H1 (cell line): ENCODE results near the gene SLC12A8. TPM values are rescaled to one million over a fixed set of nuclear protein-coding genes. Genes with fewer than 3 reads are reported as not detected.
A peak's percentile ranks its signal among the peaks of the same experiment; 100 is the strongest.

Experiments used
- CTCF ChIA-PET: fragments of 300-600 bp; sonication (Branson Sonifier 250); formaldehyde crosslinking; loops from one replicate; lab custom pipeline; 2021; ENCODE audit not compliant: partially characterized antibody; lab: Charles Lee
- POLR2A ChIA-PET: fragments of 300-600 bp; sonication (Branson Sonifier 250); formaldehyde crosslinking; loops from one replicate; lab custom pipeline; 2021; ENCODE audit warnings: inconsistent platforms; ENCODE audit not compliant: partially characterized antibody; lab: Charles Lee
- DNase-seq, 2 experiments: peaks; one replicate each; pipeline versions ENCODE4 v3.0.0 to v3.0.0-alpha.2; 2010 to 2022; ENCODE audit warnings: low spot score in 2 of 2, low read depth in 1 of 2, mixed read lengths in 1 of 2
- FAIRE-seq: peaks from 2 replicates; lab custom pipeline; 2011; peaks lifted over from hg19 to GRCh38; lab: Jason Lieb, UNC
- H2AFZ ChIP-seq: 2 replicates; pipeline ENCODE4 v1.8.1; 2012; ENCODE audit warnings: low read length, inconsistent platforms
- H2AK5ac ChIP-seq: 2 replicates; pipeline ENCODE4 v1.6.1; 2013; ENCODE audit warnings: low read depth, low read length
- H2BK120ac ChIP-seq: replicated peaks from 2 replicates; pipeline ENCODE3; 2013; ENCODE audit warnings: low read depth, low read length, inconsistent platforms
- H2BK12ac ChIP-seq: 2 replicates; pipeline ENCODE4 v1.6.1; 2013; ENCODE audit warnings: low read depth, low read length
- H2BK15ac ChIP-seq: 2 replicates; pipeline ENCODE4 v1.6.1; 2013; ENCODE audit warnings: low read length
- H2BK20ac ChIP-seq: 2 replicates; pipeline ENCODE4 v1.6.1; 2013; ENCODE audit warnings: low read length
- H2BK5ac ChIP-seq: 2 replicates; pipeline ENCODE4 v1.6.1; 2013; ENCODE audit warnings: low read depth, low read length
- H3K14ac ChIP-seq: 2 replicates; pipeline ENCODE4 v1.6.1; 2013; ENCODE audit warnings: inconsistent platforms; ENCODE audit not compliant: insufficient read length
- H3K18ac ChIP-seq: 2 replicates; pipeline ENCODE4 v1.6.1; 2013; ENCODE audit warnings: low read length; ENCODE audit errors: extremely low read depth
- H3K23ac ChIP-seq: 2 replicates; pipeline ENCODE4 v1.6.1; 2013; ENCODE audit warnings: inconsistent platforms; ENCODE audit not compliant: insufficient read length
- H3K23me2 ChIP-seq: 2 replicates; pipeline ENCODE4 v1.6.1; 2013; ENCODE audit warnings: low read depth, low read length
- H3K27ac ChIP-seq: 2 replicates; pipeline ENCODE4 v1.6.1; 2011; ENCODE audit warnings: low read depth, low read length, inconsistent platforms
- H3K27me3 ChIP-seq, 4 experiments: replicated peaks in 1 of 4; 1 replicate in 1 of 4; 2 replicates in 3 of 4; pipeline versions ENCODE4 v1.6.1 to v1.8.1; 2011 to 2013; ENCODE audit warnings: low read length in 3 of 4, mild to moderate bottlenecking in 3 of 4, inconsistent platforms in 2 of 4, mixed read lengths in 2 of 4, moderate library complexity in 1 of 4; ENCODE audit not compliant: control insufficient read depth in 3 of 4, insufficient read depth in 3 of 4; ENCODE audit errors: extremely low read depth in 1 of 4
- H3K36me3 ChIP-seq, 4 experiments: 2 replicates each; pipeline versions ENCODE4 v1.6.1 to v1.8.1; 2011 to 2013; ENCODE audit warnings: mild to moderate bottlenecking in 4 of 4, low read length in 3 of 4, moderate library complexity in 2 of 4, control low read depth in 1 of 4, inconsistent platforms in 1 of 4; ENCODE audit not compliant: insufficient read depth in 4 of 4, control insufficient read depth in 2 of 4
- H3K4ac ChIP-seq: replicated peaks from 2 replicates; pipeline ENCODE3; 2013; ENCODE audit warnings: low read length, low read depth, mixed read lengths, inconsistent platforms; ENCODE audit not compliant: insufficient read length
- H3K4me1 ChIP-seq, 4 experiments: replicated peaks in 1 of 4; 1 replicate in 1 of 4; 2 replicates in 3 of 4; pipeline versions ENCODE4 v1.6.1 to v1.8.1; 2011 to 2013; ENCODE audit warnings: low read length in 3 of 4, inconsistent platforms in 2 of 4, mixed read lengths in 1 of 4; ENCODE audit not compliant: insufficient read depth in 4 of 4, control insufficient read depth in 3 of 4
- H3K4me2 ChIP-seq, 2 experiments: 2 replicates each; pipeline versions ENCODE4 v1.6.1 to v1.8.1; 2011 to 2013; ENCODE audit warnings: low read depth in 2 of 2, low read length in 2 of 2, control low read depth in 1 of 2, inconsistent platforms in 1 of 2, mild to moderate bottlenecking in 1 of 2; ENCODE audit not compliant: insufficient read depth in 1 of 2
- H3K4me3 ChIP-seq, 4 experiments: fragments of 200-600, 300-600 bp in 1 of 4; sonication (generic), shearing (Covaris generic), sonication (Bioruptor Twin) in 1 of 4; 2 replicates each; pipeline versions ENCODE4 v1.5.1 to v1.8.1; 2011 to 2016; ENCODE audit warnings: low read length in 4 of 4, low read depth in 3 of 4, control low read depth in 2 of 4, inconsistent platforms in 2 of 4, mild to moderate bottlenecking in 2 of 4, mixed read lengths in 1 of 4, moderate library complexity in 1 of 4; ENCODE audit not compliant: insufficient read depth in 2 of 4; ENCODE audit errors: extremely low read depth in 1 of 4
- H3K56ac ChIP-seq: replicated peaks from 2 replicates; pipeline ENCODE3; 2013; ENCODE audit warnings: low read depth, mild to moderate bottlenecking, mixed read lengths, low read length, inconsistent platforms; ENCODE audit not compliant: insufficient read length
- H3K79me1 ChIP-seq: 2 replicates; pipeline ENCODE4 v1.6.1; 2013; ENCODE audit warnings: low read depth, low read length, control low read depth
- H3K79me2 ChIP-seq, 2 experiments: 2 replicates each; pipeline versions ENCODE4 v1.6.1 to v1.8.1; 2012 to 2013; ENCODE audit warnings: low read length in 2 of 2, mild to moderate bottlenecking in 2 of 2, inconsistent platforms in 1 of 2; ENCODE audit not compliant: insufficient read depth in 2 of 2, control insufficient read depth in 1 of 2
- H3K9ac ChIP-seq, 4 experiments: replicated peaks in 1 of 4; 1 replicate in 1 of 4; 2 replicates in 3 of 4; pipeline versions ENCODE4 v1.6.1 to v1.8.1; 2011 to 2013; ENCODE audit warnings: low read depth in 3 of 4, low read length in 3 of 4, control low read depth in 2 of 4, mild to moderate bottlenecking in 2 of 4, moderate library complexity in 2 of 4, inconsistent platforms in 1 of 4; ENCODE audit errors: extremely low read depth in 1 of 4
- H3K9me3 ChIP-seq, 2 experiments: 2 replicates each; pipeline versions ENCODE4 v1.6.1 to v1.8.1; 2012 to 2013; ENCODE audit warnings: mild to moderate bottlenecking in 2 of 2, moderate library complexity in 2 of 2, control low read depth in 1 of 2, inconsistent platforms in 1 of 2, low read depth in 1 of 2, low read length in 1 of 2, mixed read lengths in 1 of 2; ENCODE audit not compliant: insufficient read depth in 2 of 2
- H4K20me1 ChIP-seq, 2 experiments: replicated peaks in 1 of 2; 2 replicates each; pipeline versions ENCODE3 to v1.8.1; 2011 to 2013; ENCODE audit warnings: inconsistent platforms in 2 of 2, low read length in 2 of 2, mild to moderate bottlenecking in 1 of 2; ENCODE audit not compliant: insufficient read depth in 2 of 2, control insufficient read depth in 1 of 2
- H4K5ac ChIP-seq: 2 replicates; pipeline ENCODE4 v1.6.1; 2013; ENCODE audit warnings: low read length, low read depth, mixed read lengths, inconsistent platforms; ENCODE audit not compliant: insufficient read length
- H4K8ac ChIP-seq: 2 replicates; pipeline ENCODE4 v1.8.0; 2013; ENCODE audit warnings: mild to moderate bottlenecking, moderate library complexity, low read length, inconsistent platforms; ENCODE audit not compliant: insufficient read depth; ENCODE audit errors: extremely low read depth
- H4K91ac ChIP-seq: replicated peaks from 2 replicates; pipeline ENCODE3; 2013; ENCODE audit warnings: low read length, mixed read lengths, inconsistent platforms; ENCODE audit not compliant: insufficient read length
- ASH2L ChIP-seq: fragments of 200-600, 300-600 bp; sonication (generic); IDR thresholded peaks from one replicate; pipeline ENCODE4 v1.7.1; 2017; ENCODE audit warnings: low read length
- SAP30 ChIP-seq: fragments of 300-600 bp; sonication (generic); IDR thresholded peaks from 2 replicates; pipeline ENCODE4 v1.7.1; 2012; ENCODE audit warnings: low read length, moderate library complexity, mild to moderate bottlenecking, inconsistent platforms; ENCODE audit not compliant: insufficient read depth, insufficient replicate concordance
- SIX5 ChIP-seq: IDR thresholded peaks from 2 replicates; pipeline ENCODE4 v1.6.1; 2011; ENCODE audit warnings: mild to moderate bottlenecking, low read depth, low read length
- SRF ChIP-seq: IDR thresholded peaks from 2 replicates; pipeline ENCODE4 v1.6.1; 2011; ENCODE audit warnings: mild to moderate bottlenecking, low read depth, low read length, moderate library complexity
- TAF7 ChIP-seq: optimal IDR thresholded peaks from 2 replicates; pipeline ENCODE3; 2011; ENCODE audit warnings: low read depth, mild to moderate bottlenecking, inconsistent platforms, low read length, moderate library complexity, borderline replicate concordance
- TEAD4 ChIP-seq: IDR thresholded peaks from 2 replicates; pipeline ENCODE4 v1.6.1; 2012; ENCODE audit warnings: low read depth, low read length, inconsistent platforms, mixed read lengths
- ZNF274 ChIP-seq: IDR thresholded peaks from 2 replicates; pipeline ENCODE4 v1.7.0; 2012; ENCODE audit warnings: low read length, borderline replicate concordance; ENCODE audit errors: extremely low read depth
- WGBS, 2 experiments: shearing (Covaris generic) in 1 of 2; methylation state at CpG; one replicate each; pipeline versions ENCODE4 v1.1.6 to v1.1.7; 2013 to 2015; ENCODE audit warnings: low lambda C conversion rate in 2 of 2, mixed read lengths in 2 of 2, inconsistent platforms in 1 of 2, low coverage in 1 of 2, missing lambda C conversion rate in 1 of 2; ENCODE audit not compliant: insufficient replicate concordance in 2 of 2, insufficient coverage in 1 of 2, insufficient read length in 1 of 2; ENCODE audit errors: extremely low coverage in 1 of 2, missing lambda C conversion rate in 1 of 2; 5-methylcytosine and 5-hydroxymethylcytosine counted together
- polyA plus RNA-seq, 7 experiments: library from polyadenylated mRNA; depleted of rRNA in 3 of 7; stranded (reverse) in 5 of 7; unstranded in 2 of 7; fragments of >200 nt in 5 of 7; fragments of 200-250 nt in 2 of 7; gene quantifications; 1 replicate in 5 of 7; 2 replicates in 1 of 7; 4 replicates in 1 of 7; pipeline versions ENCODE4 v1.2.1 to v1.2.3, GENCODE V29; 2011 to 2013; ENCODE audit warnings: missing spikeins in 2 of 7, mixed read lengths in 2 of 7
- total RNA-seq: library from RNA; stranded (reverse); fragmentation: NEBNext Ultra II Directional; extraction: Animal tissue kit (Norgen Biotek cat#: 25700); gene quantifications from 2 replicates; pipeline ENCODE4 v1.2.1, GENCODE V29; 2021
- TF ChIP-seq, protein P1 (sequence below): IDR thresholded peaks from 2 replicates; pipeline ENCODE4 v1.6.1; 2011; ENCODE audit warnings: low read length, improper control_type of control experiment
- TF ChIP-seq, protein P2 (sequence below), 3 experiments: IDR thresholded peaks; 1 replicate in 2 of 3; 2 replicates in 1 of 3; pipeline versions ENCODE4 v1.5.1 to v1.6.1; 2011; ENCODE audit warnings: low read length in 3 of 3, mild to moderate bottlenecking in 3 of 3, inconsistent platforms in 2 of 3, low read depth in 1 of 3, moderate library complexity in 1 of 3; ENCODE audit not compliant: insufficient read depth in 1 of 3; ENCODE audit errors: control extremely low read depth in 1 of 3

Gene SLC12A8
- total and polyA plus RNA-seq, 2 of the 8 experiments (the other 6 are each of a cell fraction or from before 2014, with no cell fraction given), result 13.7 to 14.4 TPM

DNA sequence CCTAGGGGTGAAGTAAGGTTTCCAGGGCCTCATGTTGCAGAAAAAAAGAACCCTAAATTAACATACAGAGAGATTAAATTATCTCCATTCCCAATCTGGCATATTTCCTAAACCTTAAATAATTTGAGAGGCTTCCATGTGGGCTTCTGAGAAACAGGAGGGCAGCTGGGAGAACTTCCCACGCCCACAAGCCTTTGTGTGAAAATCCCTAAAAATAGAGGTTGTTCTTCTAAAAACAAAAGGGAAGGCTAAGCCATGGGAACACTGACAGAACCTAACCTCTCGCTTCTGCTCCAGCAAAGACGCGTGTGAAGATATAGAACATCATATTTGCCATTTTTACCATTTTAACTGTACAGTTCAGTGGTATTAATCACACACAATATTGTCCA is 812 bp upstream of the SLC12A8 start:
- Histone ChIP-seq H3K36me3 (peaks cover 0 to 2% (median 0%) of the 10 kb centered on the region in 4 experiments; a peak in 1 of 8 replicates), H3K23me2 (peaks cover 11% of the 10 kb centered on the region; the same call in 1 of the 2 replicates), H3K4me3 (peak overlapping the region in 3 of 4 experiments; percentile 20 to 81 (median 65); a peak in 4 of 8 replicates), H3K14ac (no peak overlapping the region), H3K27me3 (peaks cover 0 to 5% (median 3%) of the 10 kb centered on the region in 4 experiments; a peak in 3 of 7 replicates), H2AFZ (peak overlapping the region; percentile 15; the same call in 1 of the 2 replicates), H2BK15ac (0 out of 2 replicates have a peak overlapping the region, but pooled peaks have one; percentile 94), H3K4ac (no peak overlapping the region), H3K27ac (no peak overlapping the region), H2BK5ac (0 out of 2 replicates have a peak overlapping the region, but pooled peaks have one; percentile 69), H3K56ac (no peak overlapping the region), H4K8ac (no peak overlapping the region; the same call in 1 of the 2 replicates), H2BK12ac (no peak overlapping the region; the same call in 1 of the 2 replicates), H4K5ac (no peak overlapping the region), H3K18ac (peak overlapping the region; percentile 68; the same call in 1 of the 2 replicates), H2BK120ac (no peak overlapping the region), H3K23ac (no peak overlapping the region), H3K79me2 (no peaks in the 10 kb centered on the region), H3K9ac (no peak overlapping the region), H3K79me1 (no peaks in the 10 kb centered on the region), H3K4me1 (peaks cover 8 to 21% (median 14%) of the 10 kb centered on the region in 4 experiments), H4K91ac (no peak overlapping the region), H3K9me3 (no peaks in the 10 kb centered on the region), H3K4me2 (peak overlapping the region; percentile 71 to 94; a peak in 3 of 4 replicates), H4K20me1 (no peaks in the 10 kb centered on the region), H2BK20ac (peak overlapping the region; percentile 86; the same call in 1 of the 2 replicates), H2AK5ac (0 out of 2 replicates have a peak overlapping the region, but pooled peaks have one; percentile 7)
- CTCF ChIA-PET, result interaction anchor here (0.9 kb wide), 1 partner anchor 225 kb away, joined by 3 read pairs; no protein-coding TSS in a partner anchor
- no peak for DNase-seq
- WGBS, 2 experiments, result 84% methylated on average over 4 of the region's 4 CpGs; no CpG with 5 or more reads in 1 of the 2 experiments
- FAIRE-seq, result no peak
- POLR2A ChIA-PET, result interaction anchor here (0.9 to 1.2 kb wide), 2 partner anchors 12 to 311 kb away, joined by 3 to 4 read pairs; no protein-coding TSS in a partner anchor
- TF ChIP-seq, protein P1, sequence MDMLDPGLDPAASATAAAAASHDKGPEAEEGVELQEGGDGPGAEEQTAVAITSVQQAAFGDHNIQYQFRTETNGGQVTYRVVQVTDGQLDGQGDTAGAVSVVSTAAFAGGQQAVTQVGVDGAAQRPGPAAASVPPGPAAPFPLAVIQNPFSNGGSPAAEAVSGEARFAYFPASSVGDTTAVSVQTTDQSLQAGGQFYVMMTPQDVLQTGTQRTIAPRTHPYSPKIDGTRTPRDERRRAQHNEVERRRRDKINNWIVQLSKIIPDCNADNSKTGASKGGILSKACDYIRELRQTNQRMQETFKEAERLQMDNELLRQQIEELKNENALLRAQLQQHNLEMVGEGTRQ, result no peak
- TF ChIP-seq TAF7 (no peak), TEAD4 (no peak), SIX5 (no peak), SAP30 (no peak), SRF (no peak), ASH2L (no peak), ZNF274 (no peak)
- TF ChIP-seq, protein P2, sequence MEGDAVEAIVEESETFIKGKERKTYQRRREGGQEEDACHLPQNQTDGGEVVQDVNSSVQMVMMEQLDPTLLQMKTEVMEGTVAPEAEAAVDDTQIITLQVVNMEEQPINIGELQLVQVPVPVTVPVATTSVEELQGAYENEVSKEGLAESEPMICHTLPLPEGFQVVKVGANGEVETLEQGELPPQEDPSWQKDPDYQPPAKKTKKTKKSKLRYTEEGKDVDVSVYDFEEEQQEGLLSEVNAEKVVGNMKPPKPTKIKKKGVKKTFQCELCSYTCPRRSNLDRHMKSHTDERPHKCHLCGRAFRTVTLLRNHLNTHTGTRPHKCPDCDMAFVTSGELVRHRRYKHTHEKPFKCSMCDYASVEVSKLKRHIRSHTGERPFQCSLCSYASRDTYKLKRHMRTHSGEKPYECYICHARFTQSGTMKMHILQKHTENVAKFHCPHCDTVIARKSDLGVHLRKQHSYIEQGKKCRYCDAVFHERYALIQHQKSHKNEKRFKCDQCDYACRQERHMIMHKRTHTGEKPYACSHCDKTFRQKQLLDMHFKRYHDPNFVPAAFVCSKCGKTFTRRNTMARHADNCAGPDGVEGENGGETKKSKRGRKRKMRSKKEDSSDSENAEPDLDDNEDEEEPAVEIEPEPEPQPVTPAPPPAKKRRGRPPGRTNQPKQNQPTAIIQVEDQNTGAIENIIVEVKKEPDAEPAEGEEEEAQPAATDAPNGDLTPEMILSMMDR (IDR thresholded peaks at IDR 0.05; ENCODE audit: control extremely low read depth in 1 of 3, insufficient read depth in 1 of 3, low read depth in 1 of 3, low read length in 3 of 3), result no peak
